VCaP (cell line): ENCODE data around the gene WWOX.

Experiments
- H3K27ac ChIP-seq: fragments of 450-650 bp; 2 replicates; pipeline ENCODE4 v1.5.1; 2017
- CTCF ChIP-seq: fragments of 450-650 bp; conservative IDR thresholded peaks from 2 replicates; pipeline ENCODE4 v1.5.1; 2017; ENCODE audit warnings: mild to moderate bottlenecking, moderate library complexity

WWOX gene

GRCh38 chr16:78452025-78452555 lies 352.6 kb downstream of the WWOX start:
- no peak for TF ChIP-seq CTCF
- no peak overlapping the region for H3K27ac ChIP-seq

- TF ChIP-seq CTCF: no peak
- H3K27ac ChIP-seq: no peak overlapping the region
Measured at GRCh38 chr16:78455861-78456260, 356.4 kb downstream of the WWOX start.

GRCh38 chr16:78458588-78458987 lies 359.1 kb downstream of the WWOX start:
- no peak for TF ChIP-seq CTCF
- H3K27ac ChIP-seq: no peak overlapping the region

- H3K27ac ChIP-seq: no peak overlapping the region
- TF ChIP-seq CTCF: no peak
Measured at GRCh38 chr16:78460428-78460827, 361.0 kb downstream of the WWOX start.

- no peak overlapping the region; the same call in 1 of the 2 replicates for H3K27ac ChIP-seq
- TF ChIP-seq CTCF: no peak
Measured at GRCh38 chr16:78461087-78461486, 361.6 kb downstream of the WWOX start.

GRCh38 chr16:78461496-78462287 lies 362.2 kb downstream of the WWOX start:
- no peak overlapping the region; the same call in 1 of the 2 replicates for H3K27ac ChIP-seq
- TF ChIP-seq CTCF: no peak

GRCh38 chr16:78462288-78463208 lies 363.1 kb downstream of the WWOX start:
- H3K27ac ChIP-seq: no peak overlapping the region; the same call in 1 of the 2 replicates
- no peak for TF ChIP-seq CTCF
